GM12865 (cell line): ENCODE measurements around the gene SLC25A14.

ENCODE experiments used
- DNase-seq: peaks from one replicate; pipeline ENCODE4 v3.0.0; 2010; ENCODE audit warnings: low read depth
- H3K4me3 ChIP-seq: 2 replicates; pipeline ENCODE4 v1.5.1; 2011; ENCODE audit warnings: mild to moderate bottlenecking, low read depth, low read length, control low read depth
- CTCF ChIP-seq: IDR thresholded peaks from 2 replicates; pipeline ENCODE4 v1.5.1; 2011; ENCODE audit warnings: low read length, control low read depth, low read depth, inconsistent platforms; ENCODE audit not compliant: insufficient read depth; ENCODE audit errors: missing control alignments

SLC25A14 gene

GRCh38 chrX:130378024-130378669 lies 38.4 kb downstream of the SLC25A14 start:
- no peak for TF ChIP-seq CTCF
- no peak overlapping the region for H3K4me3 ChIP-seq
- no peak for DNase-seq

DNA sequence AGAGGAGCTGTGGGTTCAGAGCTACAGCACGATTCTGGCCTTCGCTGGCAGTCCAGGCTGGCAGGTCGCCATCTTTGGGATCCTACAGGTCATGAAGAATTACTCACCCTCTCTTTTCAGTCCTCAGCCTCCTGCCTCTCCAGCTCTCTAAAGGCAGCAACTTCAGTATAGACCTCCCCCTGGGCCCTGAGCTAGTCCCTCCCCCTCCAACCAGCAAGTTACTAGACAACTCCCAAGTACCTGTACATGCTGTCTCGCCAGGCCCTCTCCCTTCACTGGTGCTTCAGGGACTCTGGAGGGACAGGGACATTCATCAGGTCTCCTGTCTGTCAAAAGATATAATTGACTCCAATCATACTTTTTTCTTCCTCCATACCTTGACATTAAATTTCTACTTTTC lies 45.8 kb downstream of the SLC25A14 start, which contains the start of gene GPR119:
Gene GPR119, minus strand, starts transcription at position 155 of the 400 bp plus-strand sequence. CDS start 227 bp downstream, outside the sequence.
- no peak for DNase-seq
- no peak within 1 kb of the TSS for H3K4me3 ChIP-seq
- TF ChIP-seq CTCF, result no peak

DNA sequence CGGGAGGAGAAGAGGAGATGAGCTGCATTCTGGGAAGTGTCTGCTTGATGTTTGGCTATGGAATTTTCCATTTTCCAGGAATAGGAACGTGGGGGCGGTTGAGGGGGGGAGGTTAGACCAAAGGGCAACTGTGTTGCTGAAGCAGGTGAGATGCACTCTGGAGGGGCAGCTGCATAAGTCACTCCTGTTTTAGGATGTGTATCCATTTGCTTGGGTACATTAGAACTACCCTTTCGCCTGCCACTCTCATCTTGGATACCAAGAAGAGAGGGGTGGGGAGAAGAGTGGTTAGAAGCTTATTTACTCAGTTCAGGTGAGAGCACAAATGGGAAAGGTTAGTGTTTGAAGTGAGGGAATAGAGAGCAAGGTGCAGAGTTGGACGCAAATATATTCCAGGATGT lies 46.7 kb downstream of the SLC25A14 start:
- no peak overlapping the region for H3K4me3 ChIP-seq
- no peak for DNase-seq
- TF ChIP-seq CTCF, result no peak

DNA sequence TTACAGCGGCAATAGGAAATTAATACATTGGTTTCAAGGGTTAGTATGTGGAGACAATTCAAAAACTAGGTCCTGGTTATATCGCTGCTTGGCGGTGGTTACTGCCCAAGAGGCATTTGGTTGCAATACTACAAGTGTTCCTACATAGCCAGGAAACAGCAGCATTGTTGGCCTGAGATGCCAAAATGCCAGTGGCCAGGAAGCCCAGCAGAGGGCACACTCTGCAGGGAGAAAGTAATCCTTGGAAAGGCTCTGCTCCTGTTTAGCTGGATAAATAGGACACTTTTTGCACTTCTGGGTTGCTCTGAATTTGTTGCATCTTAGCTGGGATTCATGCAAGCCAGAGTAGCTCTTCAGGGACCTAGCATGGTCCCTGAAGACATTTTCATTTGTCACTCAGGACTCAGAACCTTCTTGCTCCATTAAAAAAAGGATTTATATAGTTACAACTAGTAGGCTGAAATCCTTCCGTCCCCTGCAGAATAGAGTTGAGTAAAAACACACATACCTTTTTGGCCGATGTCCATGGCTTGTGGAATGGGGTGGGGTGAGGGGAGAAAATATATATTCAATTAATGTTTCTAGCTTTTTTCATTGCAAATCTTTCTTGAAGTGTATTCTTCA lies 53.8 kb downstream of the SLC25A14 start:
- peak; percentile 18 for DNase-seq
- H3K4me3 ChIP-seq, result no peak overlapping the region
- TF ChIP-seq CTCF, result peak; percentile 46

DNA sequence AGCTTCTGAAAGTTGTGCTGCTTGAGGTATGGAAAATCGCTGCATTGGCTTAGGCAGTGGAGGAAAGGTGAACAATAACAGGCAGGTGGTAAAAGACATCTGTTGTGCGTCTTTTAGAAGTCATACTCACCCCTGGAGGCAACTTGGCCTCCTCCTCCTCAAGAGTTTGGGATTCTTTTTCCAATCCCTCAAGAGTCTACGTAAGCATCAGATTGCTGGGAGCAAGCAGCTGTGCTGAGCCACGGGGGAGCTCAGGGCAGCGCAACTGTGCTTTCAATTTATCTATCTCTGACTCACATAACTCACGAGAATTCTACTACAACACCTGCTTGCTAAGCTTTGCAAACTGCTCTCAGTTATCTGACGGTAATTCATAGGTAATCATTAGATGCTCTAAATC lies 55.6 kb downstream of the SLC25A14 start:
- TF ChIP-seq CTCF, result no peak
- H3K4me3 ChIP-seq, result no peak overlapping the region
- DNase-seq, result no peak

- no peak for TF ChIP-seq CTCF
- DNase-seq, result peak; percentile 84
- H3K4me3 ChIP-seq, result peak within 1 kb of the TSS; percentile 72
Observed at GRCh38 chrX:130401415-130402207, 61.9 kb downstream of the SLC25A14 start, which contains the start of gene RBMX2. TSS of gene RBMX2 (plus strand) at chrX:130401987. CDS start at chrX:130402033, 46 bp downstream.
